Parathyroid adenoma (tissue), 2 donors: ENCODE results near the gene TMEM127.
A peak's percentile ranks its signal among the peaks of the same experiment; 100 is the strongest.

Experiments
- H2AFZ ChIP-seq: fragments of 300-600 bp; sonication (generic); one replicate; pipeline ENCODE4 v1.7.0; 2017; ENCODE audit warnings: antibody characterized with exemption, mild to moderate bottlenecking
- H3K27ac ChIP-seq: fragments of 300-600 bp; sonication (generic); one replicate; pipeline ENCODE4 v1.7.0; 2017
- H3K27me3 ChIP-seq: fragments of 300-600 bp; sonication (generic); one replicate; pipeline ENCODE4 v1.7.0; 2017; ENCODE audit warnings: low read length; ENCODE audit not compliant: control insufficient read depth, insufficient read depth
- H3K36me3 ChIP-seq: fragments of 300-600 bp; sonication (generic); one replicate; pipeline ENCODE4 v1.7.0; 2017; ENCODE audit warnings: low read length; ENCODE audit not compliant: control insufficient read depth, insufficient read depth
- H3K4me1 ChIP-seq: fragments of 300-600 bp; sonication (generic); one replicate; pipeline ENCODE4 v1.7.0; 2017; ENCODE audit warnings: control low read depth
- H3K4me2 ChIP-seq: fragments of 300-600 bp; sonication (generic); one replicate; pipeline ENCODE4 v1.7.0; 2017; ENCODE audit warnings: low read length
- H3K4me3 ChIP-seq: fragments of 300-600 bp; sonication (generic); one replicate; pipeline ENCODE4 v1.7.0; 2017; ENCODE audit warnings: low read depth, low read length
- H3K79me2 ChIP-seq: fragments of 300-600 bp; sonication (generic); one replicate; pipeline ENCODE4 v1.7.0; 2017; ENCODE audit warnings: control low read depth
- H3K9ac ChIP-seq: fragments of 300-600 bp; sonication (generic); one replicate; pipeline ENCODE4 v1.7.0; 2017; ENCODE audit warnings: mild to moderate bottlenecking
- H3K9me3 ChIP-seq: fragments of 300-600 bp; sonication (generic); one replicate; pipeline ENCODE4 v1.7.0; 2017; ENCODE audit warnings: low read length; ENCODE audit not compliant: control insufficient read depth
- CTCF ChIP-seq: fragments of 300-600 bp; sonication (generic); IDR thresholded peaks from one replicate; pipeline ENCODE4 v1.7.0; 2017; ENCODE audit warnings: antibody characterized with exemption, mild to moderate bottlenecking
- donor health status: primary hyperparathyroidism.

Gene TMEM127, protein sequence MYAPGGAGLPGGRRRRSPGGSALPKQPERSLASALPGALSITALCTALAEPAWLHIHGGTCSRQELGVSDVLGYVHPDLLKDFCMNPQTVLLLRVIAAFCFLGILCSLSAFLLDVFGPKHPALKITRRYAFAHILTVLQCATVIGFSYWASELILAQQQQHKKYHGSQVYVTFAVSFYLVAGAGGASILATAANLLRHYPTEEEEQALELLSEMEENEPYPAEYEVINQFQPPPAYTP

DNA sequence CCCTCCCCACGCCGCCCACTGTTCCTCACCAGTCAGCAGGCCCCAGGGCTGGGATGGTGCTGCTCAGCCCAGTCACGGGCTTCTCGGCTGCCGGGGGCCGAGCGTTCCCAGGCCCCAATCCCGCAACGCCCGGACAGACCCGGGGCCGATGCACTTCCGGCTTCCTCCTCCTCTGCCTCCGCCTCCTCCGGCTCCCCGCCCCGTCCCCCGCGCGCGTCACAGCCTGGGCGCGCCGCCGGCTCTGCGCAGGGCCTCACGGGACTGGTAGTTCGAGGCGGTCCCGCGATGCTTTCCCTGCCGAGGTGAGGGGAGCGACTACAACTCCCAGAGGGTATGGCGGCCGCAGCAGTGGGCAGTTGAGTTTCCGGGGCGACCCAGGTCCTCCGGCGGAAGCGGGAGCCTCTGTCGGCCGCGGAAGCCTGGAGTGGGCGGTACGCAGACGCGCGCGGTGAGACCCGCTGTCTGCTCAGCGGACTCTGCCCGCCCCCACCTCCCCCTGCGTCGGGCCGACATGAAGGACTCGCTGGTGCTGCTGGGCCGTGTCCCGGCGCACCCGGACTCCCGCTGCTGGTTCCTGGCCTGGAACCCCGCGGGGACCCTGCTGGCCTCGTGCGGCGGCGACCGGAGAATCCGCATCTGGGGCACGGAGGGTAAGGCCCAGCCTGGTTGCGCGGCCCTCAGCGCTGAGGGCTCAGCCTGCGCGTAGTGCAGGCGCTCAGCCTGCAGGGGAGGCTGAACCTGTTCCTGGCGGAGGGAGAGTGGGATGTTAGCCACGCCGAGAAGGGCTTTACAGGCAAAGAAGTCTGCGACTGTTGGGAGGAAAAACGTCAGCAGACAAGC lies at the start of gene TMEM127, which contains the start of gene CIAO1:
Gene TMEM127, minus strand, starts transcription at position 158 of the 840 bp plus-strand sequence. CDS start 616 bp downstream, outside the sequence.
Gene CIAO1, plus strand, starts transcription at position 386 of the 840 bp plus-strand sequence. Its CDS starts 126 bp downstream, at position 512.
- Histone ChIP-seq H3K27ac (peak within 1 kb of the TSS; percentile 89), H3K4me3 (peak within 1 kb of the TSS; percentile 87), H3K9ac (peak within 1 kb of the TSS; percentile 89), H2AFZ (peak within 1 kb of the TSS; percentile 86), H3K4me1 (peaks cover 18% of the 10 kb centered on the region), H3K4me2 (peak within 1 kb of the TSS; percentile 95), H3K9me3 (no peaks in the 10 kb centered on the region), H3K27me3 (no peaks in the 10 kb centered on the region), H3K36me3 (no peaks in the 10 kb centered on the region), H3K79me2 (peaks cover 46% of the 10 kb centered on the region)
- peak; percentile 27 for TF ChIP-seq CTCF

- Histone ChIP-seq H3K4me1 (no peaks in the 10 kb centered on the region), H3K9me3 (no peaks in the 10 kb centered on the region), H3K4me2 (no peak overlapping the region), H3K36me3 (no peaks in the 10 kb centered on the region), H3K79me2 (no peaks in the 10 kb centered on the region), H3K4me3 (no peak overlapping the region), H3K9ac (no peak overlapping the region), H3K27ac (no peak overlapping the region), H3K27me3 (no peaks in the 10 kb centered on the region), H2AFZ (no peak overlapping the region)
- no peak for TF ChIP-seq CTCF
Measured at GRCh38 chr2:96315005-96315399, 49.2 kb upstream of the TMEM127 start.

GRCh38 chr2:96308248-96308647 lies 42.5 kb upstream of the TMEM127 start:
- Histone ChIP-seq H3K4me2 (no peak overlapping the region), H3K27me3 (no peaks in the 10 kb centered on the region), H3K36me3 (no peaks in the 10 kb centered on the region), H2AFZ (no peak overlapping the region), H3K9me3 (no peaks in the 10 kb centered on the region), H3K4me1 (no peaks in the 10 kb centered on the region), H3K4me3 (no peak overlapping the region), H3K9ac (no peak overlapping the region), H3K27ac (no peak overlapping the region), H3K79me2 (peaks cover 8% of the 10 kb centered on the region)
- TF ChIP-seq CTCF, result no peak

DNA sequence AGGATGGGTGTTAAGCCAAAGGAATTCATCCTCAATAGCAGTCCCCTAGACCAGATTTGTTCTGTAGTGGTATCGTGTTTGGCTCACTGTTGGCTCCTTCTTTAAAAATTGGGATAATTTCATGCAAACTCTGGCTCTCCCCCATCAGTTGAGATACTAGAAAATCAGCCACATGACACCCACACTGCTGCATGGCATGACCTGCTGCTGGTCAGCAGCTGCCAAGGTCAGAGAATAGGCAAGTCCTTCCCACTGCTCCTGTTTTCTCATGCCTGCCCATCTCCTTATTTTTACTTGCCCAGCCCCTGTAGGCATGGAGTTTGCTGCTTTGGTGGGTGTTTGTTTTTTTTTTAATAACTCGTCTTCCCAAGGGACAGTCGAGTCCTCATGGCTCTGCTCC lies 40.6 kb upstream of the TMEM127 start:
- no peak for TF ChIP-seq CTCF
- H3K79me2 ChIP-seq, result peaks cover 13% of the 10 kb centered on the region
- no peaks in the 10 kb centered on the region for H3K4me1 ChIP-seq
- no peaks in the 10 kb centered on the region for H3K36me3 ChIP-seq
- no peaks in the 10 kb centered on the region for H3K9me3 ChIP-seq
- peak overlapping the region; percentile 94 for H3K4me3 ChIP-seq
- peak overlapping the region; percentile 73 for H3K27ac ChIP-seq
- peak overlapping the region; percentile 93 for H3K4me2 ChIP-seq
- H3K27me3 ChIP-seq, result no peaks in the 10 kb centered on the region
- H2AFZ ChIP-seq, result peak overlapping the region; percentile 99
- H3K9ac ChIP-seq, result no peak overlapping the region
